HCT116 (cell line): Measurements from ENCODE around the gene CFAP92. TPM values are rescaled to one million over a fixed set of nuclear protein-coding genes. Genes with fewer than 3 reads are reported as not detected.

Experiments used
- ATAC-seq: fragments of 200-7000 bp; cut with Tn5 transposase; 2 replicates; pipeline ENCODE4 v1.9.1; 2020; ENCODE audit warnings: mild to moderate bottlenecking, moderate library complexity
- BruUV-seq: library from RNA; stranded (reverse); fragments of 400-500 nt; replicated peaks from 2 replicates; lab custom pipeline; 2021; lab: Mats Ljungman, UMichigan
- CTCF ChIA-PET: fragments of 300-600 bp; sonication (Branson Sonifier 250); formaldehyde crosslinking; loops from one replicate; lab custom pipeline; 2021; ENCODE audit warnings: antibody characterized with exemption; lab: Charles Lee
- POLR2A ChIA-PET: fragments of 300-600, 350-600 bp; sonication (Branson Sonifier 250); formaldehyde crosslinking; loops from one replicate; lab custom pipeline; 2021; ENCODE audit warnings: antibody characterized with exemption; lab: Charles Lee
- RAD21 ChIA-PET, 2 experiments: fragments of 300-600 bp; sonication (Branson Sonifier 250); formaldehyde crosslinking; loops; one replicate each; lab custom pipeline; 2023; ENCODE audit warnings: low total read pairs in 2 of 2; ENCODE audit not compliant: uncharacterized antibody in 2 of 2, unreplicated experiment in 2 of 2, low non-redundant PET in 1 of 2; lab: Charles Lee
- DNase-seq: peaks from one replicate; pipeline ENCODE4 v3.0.0-alpha.2; 2010; ENCODE audit warnings: low read depth, low spot score
- H2AFZ ChIP-seq: fragments of 200-600 bp; shearing (Covaris generic), sonication (generic); 2 replicates; pipeline ENCODE4 v1.6.1; 2017; ENCODE audit warnings: low read depth, mixed run types, mixed read lengths, antibody characterized with exemption, low read length; ENCODE audit not compliant: poor library complexity, severe bottlenecking
- H3K27ac ChIP-seq: 2 replicates; pipeline ENCODE4 v1.5.1; 2012; ENCODE audit warnings: low read depth, low read length
- H3K27me3 ChIP-seq: fragments of 200-600 bp; sonication (generic); 2 replicates; pipeline ENCODE4 v1.6.1; 2016; ENCODE audit warnings: mixed run types, low read length, mixed read lengths; ENCODE audit not compliant: insufficient read depth
- H3K36me3 ChIP-seq, 2 experiments: fragments of 200-500 bp in 1 of 2; fragments of 200-600 bp in 1 of 2; sonication (Bioruptor generic) in 1 of 2; sonication (generic) in 1 of 2; 2 replicates each; pipeline versions ENCODE4 v1.5.1 to v1.6.1; 2014 to 2016; ENCODE audit warnings: low read length in 2 of 2, inconsistent platforms in 1 of 2, mixed read lengths in 1 of 2, mixed run types in 1 of 2; ENCODE audit not compliant: insufficient read depth in 2 of 2, control insufficient read depth in 1 of 2
- H3K4me1 ChIP-seq, 2 experiments: fragments of 200-600 bp in 1 of 2; sonication (generic) in 1 of 2; 2 replicates each; pipeline versions ENCODE4 v1.5.1 to v1.6.1; 2012 to 2017; ENCODE audit warnings: low read length in 2 of 2, inconsistent platforms in 1 of 2, mild to moderate bottlenecking in 1 of 2, mixed read lengths in 1 of 2, mixed run types in 1 of 2, moderate library complexity in 1 of 2; ENCODE audit not compliant: insufficient read depth in 2 of 2, control insufficient read depth in 1 of 2
- H3K4me2 ChIP-seq: fragments of 200-600 bp; sonication (generic); 2 replicates; pipeline ENCODE4 v1.6.1; 2017; ENCODE audit warnings: mixed run types, low read length, mixed read lengths
- H3K4me3 ChIP-seq, 2 experiments: fragments of 200-600 bp in 1 of 2; sonication (generic) in 1 of 2; replicated peaks in 1 of 2; 2 replicates each; pipeline ENCODE4 v1.5.1; 2011 to 2016; ENCODE audit warnings: low read length in 2 of 2, control low read depth in 1 of 2, low read depth in 1 of 2, mild to moderate bottlenecking in 1 of 2, mixed read lengths in 1 of 2, mixed run types in 1 of 2
- H3K79me2 ChIP-seq: fragments of 200-600 bp; sonication (generic); 2 replicates; pipeline ENCODE4 v1.6.1; 2017; ENCODE audit warnings: mild to moderate bottlenecking, mixed run types, low read length, moderate library complexity, mixed read lengths; ENCODE audit not compliant: insufficient read depth
- H3K9ac ChIP-seq: fragments of 200-600 bp; sonication (generic); 2 replicates; pipeline ENCODE4 v1.6.1; 2016; ENCODE audit warnings: low read length, mixed read lengths
- H3K9me2 ChIP-seq: fragments of 200-600 bp; sonication (generic), shearing (Covaris generic); 2 replicates; pipeline ENCODE4 v1.6.1; 2017; ENCODE audit warnings: mixed run types, mild to moderate bottlenecking, moderate library complexity; ENCODE audit not compliant: insufficient read depth
- H3K9me3 ChIP-seq, 2 experiments: fragments of 200-500 bp in 1 of 2; fragments of 200-600 bp in 1 of 2; sonication (Bioruptor generic) in 1 of 2; sonication (generic) in 1 of 2; 2 replicates each; pipeline ENCODE4 v1.6.1; 2014 to 2017; ENCODE audit warnings: low read length in 2 of 2, mixed read lengths in 2 of 2, inconsistent platforms in 1 of 2, low read depth in 1 of 2, mild to moderate bottlenecking in 1 of 2, mixed run types in 1 of 2, moderate library complexity in 1 of 2; ENCODE audit not compliant: control insufficient read depth in 1 of 2, insufficient read depth in 1 of 2
- H4K20me1 ChIP-seq: fragments of 200-600 bp; sonication (generic), shearing (Covaris generic); 2 replicates; pipeline ENCODE4 v1.6.1; 2017; ENCODE audit warnings: mixed run types, mild to moderate bottlenecking, moderate library complexity; ENCODE audit not compliant: insufficient read depth
- CEBPB ChIP-seq: IDR thresholded peaks from 2 replicates; pipeline ENCODE4 v1.6.1; 2012; ENCODE audit warnings: low read depth
- EGR1 ChIP-seq: IDR thresholded peaks from 2 replicates; pipeline ENCODE4 v1.6.1; 2012; ENCODE audit warnings: low read depth
- EZH2phosphoT487 ChIP-seq: fragments of 200-600 bp; IDR thresholded peaks from 2 replicates; pipeline ENCODE4 v1.6.1; 2018; ENCODE audit warnings: antibody characterized with exemption, borderline replicate concordance
- FOSL1 ChIP-seq: IDR thresholded peaks from 2 replicates; pipeline ENCODE4 v1.6.1; 2012; ENCODE audit warnings: low read depth
- POLR2A ChIP-seq: IDR thresholded peaks from 2 replicates; pipeline ENCODE4 v1.7.0; 2011; ENCODE audit warnings: borderline replicate concordance; ENCODE audit not compliant: insufficient read depth, insufficient read length; ENCODE audit errors: extremely low read depth
- POLR2AphosphoS5 ChIP-seq: IDR thresholded peaks from 2 replicates; pipeline ENCODE4 v1.6.1; 2011; ENCODE audit warnings: mild to moderate bottlenecking, low read depth, low read length, moderate library complexity
- RAD21 ChIP-seq: IDR thresholded peaks from 2 replicates; pipeline ENCODE4 v1.6.1; 2012; ENCODE audit warnings: low read depth, mild to moderate bottlenecking
- SIN3A ChIP-seq: IDR thresholded peaks from 2 replicates; pipeline ENCODE4 v1.6.1; 2012; ENCODE audit warnings: low read depth
- SRF ChIP-seq: IDR thresholded peaks from 2 replicates; pipeline ENCODE4 v1.6.1; 2012; ENCODE audit warnings: low read depth
- YY1 ChIP-seq: IDR thresholded peaks from 2 replicates; pipeline ENCODE4 v1.6.1; 2011; ENCODE audit warnings: low read length, low read depth, moderate library complexity, mild to moderate bottlenecking; ENCODE audit not compliant: insufficient replicate concordance; ENCODE audit errors: extremely low read depth
- ZFX ChIP-seq: fragments of 450-650 bp; IDR thresholded peaks from 2 replicates; pipeline ENCODE4 v1.6.1; 2017
- intact Hi-C: fragments of 100-400 bp; cut with micrococcal nuclease; formaldehyde crosslinking; loops from 2 replicates; pipeline ENCODE4 v1.10.0; 2022
- total RNA-seq: library from RNA; stranded (reverse); gene quantifications from one replicate; pipeline ENCODE4 v1.2.1, GENCODE V29; 2021; ENCODE audit not compliant: unreplicated experiment
- TF ChIP-seq, protein P1 (sequence below): IDR thresholded peaks from 2 replicates; pipeline ENCODE4 v1.6.1; 2011; ENCODE audit warnings: mild to moderate bottlenecking, low read length, moderate library complexity; ENCODE audit not compliant: insufficient replicate concordance; ENCODE audit errors: extremely low read depth
- TF ChIP-seq, protein P2 (sequence below): IDR thresholded peaks from 2 replicates; pipeline ENCODE4 v1.6.1; 2012
- TF ChIP-seq, protein P3 (sequence below): IDR thresholded peaks from 2 replicates; pipeline ENCODE4 v1.6.1; 2012; ENCODE audit warnings: low read depth

The CFAP92 gene
- total RNA-seq, 1 experiment from 2014 or later: 3.6 TPM

DNA sequence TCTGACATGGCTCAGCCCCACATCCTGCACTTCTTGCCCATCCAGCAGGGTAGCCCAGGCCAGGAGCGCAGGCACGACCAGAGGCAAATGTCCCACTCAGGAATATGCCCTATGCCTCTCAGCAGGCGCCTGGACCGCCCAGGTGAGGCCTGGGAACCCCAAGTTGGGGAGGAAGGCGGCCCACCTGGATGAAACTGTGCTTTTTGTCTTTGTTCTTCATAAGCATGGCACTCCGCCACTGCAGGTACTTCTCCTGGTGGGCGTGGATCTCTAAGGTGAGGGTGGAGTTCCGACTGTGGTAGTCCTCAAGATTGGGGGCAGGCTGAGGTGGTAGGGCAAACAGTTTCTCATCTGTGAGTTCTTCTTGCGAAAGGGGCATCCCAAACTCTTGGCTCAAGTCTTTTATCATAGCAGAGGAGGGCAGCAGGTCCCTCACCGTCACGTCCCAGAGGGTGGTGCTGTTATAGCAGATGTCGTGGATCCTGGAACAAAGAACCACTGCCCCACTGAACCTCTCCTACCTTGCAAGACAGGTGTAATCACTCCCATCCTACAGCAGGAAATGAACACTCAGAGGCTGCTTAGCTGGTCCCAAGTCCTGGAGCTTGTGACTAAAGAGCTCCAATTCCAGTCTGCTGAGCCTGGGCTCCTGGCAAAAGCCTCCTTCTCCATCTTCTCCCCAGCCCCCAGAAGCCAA, 61.2 kb downstream of the CFAP92 start:
- Histone ChIP-seq H3K36me3 (no peaks in the 10 kb centered on the region), H3K9ac (no peak overlapping the region), H3K79me2 (no peaks in the 10 kb centered on the region), H3K4me1 (no peaks in the 10 kb centered on the region), H3K27ac (no peak overlapping the region), H3K4me3 (no peak overlapping the region), H3K9me2 (no peaks in the 10 kb centered on the region), H4K20me1 (no peaks in the 10 kb centered on the region), H3K27me3 (no peaks in the 10 kb centered on the region), H2AFZ (no peak overlapping the region), H3K4me2 (no peak overlapping the region), H3K9me3 (no peaks in the 10 kb centered on the region)
- no TSS peak for BruUV-seq
- intact Hi-C loops: no loop called here
- DNase-seq (no peak), ATAC-seq (no peak)
- ChIA-PET RAD21 (no interaction called here), POLR2A (no interaction called here), CTCF (no interaction called here)
- no peak for TF ChIP-seq SRF
- TF ChIP-seq, protein P1, sequence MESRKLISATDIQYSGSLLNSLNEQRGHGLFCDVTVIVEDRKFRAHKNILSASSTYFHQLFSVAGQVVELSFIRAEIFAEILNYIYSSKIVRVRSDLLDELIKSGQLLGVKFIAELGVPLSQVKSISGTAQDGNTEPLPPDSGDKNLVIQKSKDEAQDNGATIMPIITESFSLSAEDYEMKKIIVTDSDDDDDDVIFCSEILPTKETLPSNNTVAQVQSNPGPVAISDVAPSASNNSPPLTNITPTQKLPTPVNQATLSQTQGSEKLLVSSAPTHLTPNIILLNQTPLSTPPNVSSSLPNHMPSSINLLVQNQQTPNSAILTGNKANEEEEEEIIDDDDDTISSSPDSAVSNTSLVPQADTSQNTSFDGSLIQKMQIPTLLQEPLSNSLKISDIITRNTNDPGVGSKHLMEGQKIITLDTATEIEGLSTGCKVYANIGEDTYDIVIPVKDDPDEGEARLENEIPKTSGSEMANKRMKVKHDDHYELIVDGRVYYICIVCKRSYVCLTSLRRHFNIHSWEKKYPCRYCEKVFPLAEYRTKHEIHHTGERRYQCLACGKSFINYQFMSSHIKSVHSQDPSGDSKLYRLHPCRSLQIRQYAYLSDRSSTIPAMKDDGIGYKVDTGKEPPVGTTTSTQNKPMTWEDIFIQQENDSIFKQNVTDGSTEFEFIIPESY: no peak
- no peak for TF ChIP-seq CEBPB
- TF ChIP-seq POLR2AphosphoS5: no peak

DNA sequence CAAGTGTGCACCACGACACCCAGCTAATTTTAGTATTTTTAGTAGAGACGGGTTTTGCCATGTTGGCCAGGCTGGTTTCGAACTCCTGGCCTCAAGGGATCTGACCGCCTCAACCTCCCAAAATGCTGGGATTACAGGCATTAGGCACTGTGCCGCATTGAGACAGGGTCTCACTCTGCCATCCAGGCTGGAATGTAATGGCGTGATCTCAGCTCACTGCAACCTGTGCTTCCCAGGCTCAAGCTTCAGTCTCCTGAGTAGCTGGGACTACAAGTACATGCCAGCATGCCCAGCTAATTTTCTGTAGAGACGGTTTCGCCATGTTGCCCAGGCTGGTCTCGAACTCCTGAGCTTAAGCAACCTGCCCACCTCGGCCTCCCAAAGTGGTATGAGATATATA, 62.8 kb downstream of the CFAP92 start:
- CTCF ChIA-PET: no interaction called here

More for the DNA sequence above, 62.8 kb downstream of the CFAP92 start:
- Histone ChIP-seq H2AFZ (no peak overlapping the region), H3K4me2 (no peak overlapping the region), H3K79me2 (no peaks in the 10 kb centered on the region), H4K20me1 (no peaks in the 10 kb centered on the region), H3K9me3 (no peaks in the 10 kb centered on the region), H3K9me2 (no peaks in the 10 kb centered on the region), H3K4me3 (no peak overlapping the region), H3K36me3 (no peaks in the 10 kb centered on the region), H3K27ac (no peak overlapping the region), H3K27me3 (no peaks in the 10 kb centered on the region), H3K4me1 (no peaks in the 10 kb centered on the region), H3K9ac (no peak overlapping the region)
- intact Hi-C loops: no loop called here
- ChIA-PET RAD21 (no interaction called here), POLR2A (no interaction called here)
- ATAC-seq: no peak
- no TSS peak for BruUV-seq
- no peak for DNase-seq
- TF ChIP-seq SRF (no peak), SIN3A (no peak), FOSL1 (no peak), ZFX (no peak), EZH2phosphoT487 (no peak), RAD21 (no peak), EGR1 (no peak), POLR2A (no peak), YY1 (no peak)
- TF ChIP-seq, protein P2, sequence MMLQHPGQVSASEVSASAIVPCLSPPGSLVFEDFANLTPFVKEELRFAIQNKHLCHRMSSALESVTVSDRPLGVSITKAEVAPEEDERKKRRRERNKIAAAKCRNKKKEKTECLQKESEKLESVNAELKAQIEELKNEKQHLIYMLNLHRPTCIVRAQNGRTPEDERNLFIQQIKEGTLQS: no peak
- TF ChIP-seq, protein P3, sequence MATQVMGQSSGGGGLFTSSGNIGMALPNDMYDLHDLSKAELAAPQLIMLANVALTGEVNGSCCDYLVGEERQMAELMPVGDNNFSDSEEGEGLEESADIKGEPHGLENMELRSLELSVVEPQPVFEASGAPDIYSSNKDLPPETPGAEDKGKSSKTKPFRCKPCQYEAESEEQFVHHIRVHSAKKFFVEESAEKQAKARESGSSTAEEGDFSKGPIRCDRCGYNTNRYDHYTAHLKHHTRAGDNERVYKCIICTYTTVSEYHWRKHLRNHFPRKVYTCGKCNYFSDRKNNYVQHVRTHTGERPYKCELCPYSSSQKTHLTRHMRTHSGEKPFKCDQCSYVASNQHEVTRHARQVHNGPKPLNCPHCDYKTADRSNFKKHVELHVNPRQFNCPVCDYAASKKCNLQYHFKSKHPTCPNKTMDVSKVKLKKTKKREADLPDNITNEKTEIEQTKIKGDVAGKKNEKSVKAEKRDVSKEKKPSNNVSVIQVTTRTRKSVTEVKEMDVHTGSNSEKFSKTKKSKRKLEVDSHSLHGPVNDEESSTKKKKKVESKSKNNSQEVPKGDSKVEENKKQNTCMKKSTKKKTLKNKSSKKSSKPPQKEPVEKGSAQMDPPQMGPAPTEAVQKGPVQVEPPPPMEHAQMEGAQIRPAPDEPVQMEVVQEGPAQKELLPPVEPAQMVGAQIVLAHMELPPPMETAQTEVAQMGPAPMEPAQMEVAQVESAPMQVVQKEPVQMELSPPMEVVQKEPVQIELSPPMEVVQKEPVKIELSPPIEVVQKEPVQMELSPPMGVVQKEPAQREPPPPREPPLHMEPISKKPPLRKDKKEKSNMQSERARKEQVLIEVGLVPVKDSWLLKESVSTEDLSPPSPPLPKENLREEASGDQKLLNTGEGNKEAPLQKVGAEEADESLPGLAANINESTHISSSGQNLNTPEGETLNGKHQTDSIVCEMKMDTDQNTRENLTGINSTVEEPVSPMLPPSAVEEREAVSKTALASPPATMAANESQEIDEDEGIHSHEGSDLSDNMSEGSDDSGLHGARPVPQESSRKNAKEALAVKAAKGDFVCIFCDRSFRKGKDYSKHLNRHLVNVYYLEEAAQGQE: no peak
- TF ChIP-seq, all 23 proteins: peak for 0
